Islet of Langerhans (tissue), 1 donor: ENCODE measurements around the gene AGAP1.

Source experiments
- FAIRE-seq: peaks from one replicate; lab custom pipeline; 2011; peaks lifted over from hg19 to GRCh38; lab: Jason Lieb, UNC

AGAP1 gene

GRCh38 chr2:235508371-235509160 is 14.7 kb downstream of the AGAP1 start:
- no peak for FAIRE-seq

DNA sequence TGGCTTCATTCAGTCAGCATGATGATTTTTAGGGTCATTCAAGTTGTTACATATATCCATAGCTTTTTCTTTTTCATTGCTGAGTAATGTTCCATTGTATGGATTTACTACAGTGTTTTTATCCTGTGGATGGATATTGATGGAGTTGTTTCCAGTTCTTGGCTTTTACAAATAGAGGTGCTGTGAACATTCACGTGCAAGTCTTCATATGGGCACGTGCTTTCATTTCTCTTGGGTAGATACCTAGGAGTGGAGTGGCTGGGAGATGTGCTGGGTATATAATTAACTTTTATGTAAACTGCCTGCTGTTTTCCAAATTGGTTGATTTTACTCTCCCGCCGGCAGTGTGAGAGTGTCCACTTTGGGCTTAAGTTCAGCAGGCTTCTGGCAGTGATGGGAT is 16.5 kb downstream of the AGAP1 start:
- no peak for FAIRE-seq

- FAIRE-seq = peak; percentile 75
Measured at GRCh38 chr2:235511187-235511661, 17.4 kb downstream of the AGAP1 start.

GRCh38 chr2:235511751-235512698 is 18.2 kb downstream of the AGAP1 start:
- no peak for FAIRE-seq

- FAIRE-seq = no peak
Measured at GRCh38 chr2:235512699-235513053, 18.8 kb downstream of the AGAP1 start.

DNA sequence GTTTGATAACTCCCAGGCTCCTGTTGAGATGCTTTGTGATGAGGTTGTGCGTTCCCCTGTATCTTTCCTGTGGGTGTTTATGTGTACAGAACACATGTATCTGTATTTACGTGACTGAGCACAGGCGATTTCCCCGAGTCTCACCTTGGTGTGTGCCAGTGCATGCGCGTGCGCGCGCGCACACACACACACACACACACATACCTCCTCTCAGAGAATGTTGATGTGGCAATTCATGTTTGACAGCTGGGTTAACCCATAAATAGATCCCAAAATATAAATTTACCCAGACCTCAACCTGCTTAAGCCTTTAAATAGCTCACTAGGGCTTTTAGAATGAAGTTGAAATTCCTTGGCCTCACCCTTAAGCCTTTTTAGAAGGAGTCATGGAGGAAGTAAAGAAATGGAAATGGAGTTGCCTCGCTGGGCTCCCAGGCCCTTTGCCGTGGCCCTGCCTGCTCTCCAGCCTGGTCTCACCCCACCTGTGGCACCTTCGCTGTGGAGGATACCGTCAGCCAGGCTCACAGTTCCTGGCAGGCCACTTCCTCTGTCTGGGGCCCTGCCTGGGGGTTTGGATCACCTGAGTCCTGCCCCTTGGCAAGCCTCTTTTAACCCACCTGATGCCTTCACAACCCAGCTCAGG is 20.3 kb downstream of the AGAP1 start:
- FAIRE-seq = no peak

DNA sequence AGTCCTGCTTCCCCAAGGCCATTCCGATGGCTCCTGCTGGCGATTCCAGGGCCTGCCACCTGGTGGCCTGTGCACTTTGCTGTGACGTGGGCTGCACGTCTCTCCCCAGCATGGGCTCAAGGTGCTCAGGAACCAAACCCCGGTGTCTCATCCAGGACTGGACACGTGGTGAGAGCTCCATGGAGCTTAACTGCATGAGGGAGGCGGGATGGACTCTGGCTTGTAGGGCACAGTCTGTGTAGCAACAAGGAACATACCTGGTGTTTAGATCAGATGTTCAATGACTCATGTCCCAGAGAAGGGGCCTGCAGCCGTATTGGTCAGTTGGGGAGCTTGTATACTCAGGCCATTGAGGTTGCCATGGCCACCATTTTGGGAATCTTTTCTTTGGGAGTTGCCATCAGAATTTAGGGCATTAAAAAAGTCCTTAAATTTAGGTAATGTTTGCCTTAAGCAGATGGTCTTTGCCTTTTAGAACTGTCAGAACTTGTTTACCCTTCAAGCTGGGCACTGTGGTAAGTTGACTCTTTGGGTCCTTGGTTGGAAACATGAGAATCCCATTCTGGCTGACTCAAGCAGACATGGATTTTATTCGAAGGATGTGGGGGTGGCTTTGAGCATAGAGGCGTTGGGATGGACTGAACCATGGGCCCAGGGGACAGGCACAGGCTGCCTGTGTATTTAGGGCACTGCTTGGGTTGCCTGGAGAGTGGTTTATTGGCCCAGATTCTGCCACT is 21.0 kb downstream of the AGAP1 start:
- no peak for FAIRE-seq

GRCh38 chr2:235515364-235515742 is 21.5 kb downstream of the AGAP1 start:
- FAIRE-seq = no peak

DNA sequence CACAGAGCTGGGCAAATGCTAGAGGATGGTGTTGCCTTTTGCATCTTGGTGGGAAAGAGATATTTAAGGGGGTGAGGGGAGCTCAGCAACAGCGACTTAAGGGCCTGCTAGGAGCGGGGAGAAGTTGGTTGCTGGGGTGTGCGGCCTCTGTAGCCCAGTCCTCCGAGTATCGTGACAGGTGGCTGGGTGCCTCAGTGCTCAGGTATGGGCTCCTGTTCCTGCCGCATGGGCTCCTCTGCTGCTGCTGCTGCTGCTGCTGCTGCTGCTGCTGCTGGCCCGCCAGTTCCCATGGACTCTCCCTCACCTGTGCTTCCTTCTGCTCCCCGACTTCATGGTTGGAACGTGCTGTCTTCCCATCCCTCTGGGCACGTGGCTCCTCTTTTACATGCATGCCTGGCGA is 22.0 kb downstream of the AGAP1 start:
- no peak for FAIRE-seq

DNA sequence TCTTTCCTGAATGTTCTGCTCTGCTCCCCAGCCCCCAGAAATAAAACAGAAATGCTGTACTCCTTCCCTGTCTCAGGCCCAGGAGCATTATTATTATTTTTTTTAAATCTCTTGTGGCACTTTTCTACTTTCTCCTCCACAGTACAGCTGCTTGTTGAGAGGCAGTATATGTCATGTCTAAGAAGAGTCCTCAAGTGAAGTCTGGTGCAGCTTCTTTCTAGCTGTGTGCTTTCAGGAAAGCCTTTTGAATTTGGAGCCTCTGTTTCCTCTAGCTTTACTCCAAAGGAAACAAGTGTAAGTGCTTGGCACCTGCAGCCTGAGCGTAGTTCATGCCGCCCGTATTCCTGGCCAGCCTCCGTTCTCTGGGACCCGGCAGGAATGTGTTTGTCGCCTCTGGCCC is 22.4 kb downstream of the AGAP1 start:
- no peak for FAIRE-seq

GRCh38 chr2:235518322-235519090 is 24.7 kb downstream of the AGAP1 start:
- FAIRE-seq = no peak

DNA sequence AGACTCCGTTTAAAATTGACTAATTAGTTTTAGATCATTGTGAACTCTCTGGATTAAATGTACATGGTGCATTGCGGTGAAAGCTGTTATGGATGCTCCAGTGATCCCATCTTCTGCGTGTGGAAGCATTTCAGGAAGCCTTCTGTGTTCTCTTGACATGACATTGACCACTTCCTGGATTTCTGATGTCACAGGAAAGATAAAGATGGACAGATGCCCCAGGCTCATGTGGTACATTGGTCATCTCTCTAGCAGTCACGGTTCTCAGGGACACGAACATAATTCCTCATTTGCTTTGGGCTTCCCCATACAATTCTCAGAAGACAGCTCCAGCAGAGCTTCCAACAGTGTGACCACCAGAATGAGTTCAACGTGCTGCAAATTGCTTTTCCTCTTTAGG is 26.9 kb downstream of the AGAP1 start:
- FAIRE-seq = no peak

DNA sequence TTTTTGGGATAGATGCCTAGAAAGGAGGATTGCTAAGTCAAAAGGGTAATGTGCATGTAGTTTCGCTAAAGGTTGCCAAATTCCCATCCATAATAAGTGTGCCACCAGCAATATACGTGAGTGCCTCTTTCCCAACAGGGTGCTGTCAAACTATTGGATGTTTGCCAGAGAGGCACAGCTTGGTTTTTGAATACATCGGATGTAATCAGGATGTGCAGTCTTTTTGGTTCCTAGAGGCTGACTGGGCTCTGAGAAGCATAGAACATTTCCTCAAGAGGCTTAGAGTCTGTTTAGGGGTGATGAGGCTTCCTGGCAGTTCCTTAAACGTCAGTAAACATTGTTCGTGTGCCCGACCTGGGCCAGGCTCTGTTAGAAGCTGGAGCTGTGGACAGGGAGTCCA is 28.0 kb downstream of the AGAP1 start:
- no peak for FAIRE-seq

DNA sequence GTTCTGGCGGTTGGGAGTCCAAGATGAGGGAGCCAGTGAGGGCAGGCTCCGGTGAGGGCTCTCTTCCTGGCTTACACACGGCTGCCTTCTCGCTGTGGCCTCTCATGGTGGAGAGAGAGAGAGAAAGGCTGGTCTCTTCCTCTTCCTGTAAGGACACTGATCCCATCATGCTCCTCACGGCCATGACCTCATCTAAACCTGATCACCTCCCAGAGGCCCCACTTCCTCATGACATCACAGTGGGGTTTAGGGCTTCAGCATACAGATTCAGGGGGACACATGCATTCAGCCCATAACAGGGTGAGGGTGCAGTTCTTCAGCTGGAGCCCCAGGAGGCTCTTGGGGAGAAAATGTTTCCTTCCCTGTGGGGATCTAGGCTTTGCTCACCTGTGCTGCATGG is 29.2 kb downstream of the AGAP1 start:
- FAIRE-seq = no peak

DNA sequence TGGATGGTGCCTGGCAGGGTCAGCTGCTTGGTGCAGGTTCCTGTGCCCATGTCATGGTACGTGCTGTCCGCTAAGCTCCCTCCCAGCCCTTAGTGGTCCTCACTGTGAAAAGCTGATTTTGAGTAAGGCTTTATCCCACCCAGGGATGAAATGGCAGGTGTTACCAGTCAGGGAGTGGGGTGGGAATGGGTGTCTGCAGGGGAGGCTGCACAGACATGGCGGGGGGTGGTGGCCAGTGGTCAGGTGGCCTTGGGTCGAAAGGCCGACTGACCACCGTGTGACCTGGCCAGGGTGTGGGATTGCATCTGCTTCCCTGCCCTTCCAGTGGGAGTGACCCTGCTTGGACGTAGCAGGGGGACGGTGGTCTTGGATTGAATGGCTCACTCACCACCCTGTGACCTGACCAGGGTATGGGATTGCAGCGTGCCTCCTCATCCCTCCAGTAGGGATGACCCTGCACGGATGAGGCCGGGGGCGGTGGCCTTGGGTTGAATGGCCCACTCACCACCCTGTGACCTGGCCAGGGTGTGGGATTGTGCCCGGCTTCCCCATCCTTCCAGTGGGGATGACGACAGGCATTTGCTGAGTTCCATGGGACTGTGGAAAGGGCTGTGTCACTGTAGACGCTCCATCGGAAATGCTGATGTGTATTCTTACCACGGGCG is 29.8 kb downstream of the AGAP1 start:
- no peak for FAIRE-seq

DNA sequence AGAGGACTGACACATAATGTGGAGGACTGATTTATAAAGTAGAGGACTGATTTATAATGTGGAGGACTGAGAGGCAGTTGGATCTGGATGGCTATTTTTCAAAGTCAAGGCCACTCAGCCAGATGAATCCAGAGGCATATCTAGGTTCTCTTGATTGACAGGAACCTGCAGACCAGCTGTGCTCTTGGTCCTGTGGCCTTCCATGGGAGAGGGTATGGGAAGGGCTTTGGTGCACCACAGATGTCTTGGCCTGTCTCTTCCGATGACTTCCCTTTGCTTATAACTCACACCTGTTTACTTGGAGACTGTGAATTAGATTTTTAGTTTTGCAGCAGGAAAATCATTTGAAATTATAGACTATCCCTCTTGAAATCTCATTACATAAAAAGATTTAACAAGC is 32.3 kb downstream of the AGAP1 start:
- no peak for FAIRE-seq

DNA sequence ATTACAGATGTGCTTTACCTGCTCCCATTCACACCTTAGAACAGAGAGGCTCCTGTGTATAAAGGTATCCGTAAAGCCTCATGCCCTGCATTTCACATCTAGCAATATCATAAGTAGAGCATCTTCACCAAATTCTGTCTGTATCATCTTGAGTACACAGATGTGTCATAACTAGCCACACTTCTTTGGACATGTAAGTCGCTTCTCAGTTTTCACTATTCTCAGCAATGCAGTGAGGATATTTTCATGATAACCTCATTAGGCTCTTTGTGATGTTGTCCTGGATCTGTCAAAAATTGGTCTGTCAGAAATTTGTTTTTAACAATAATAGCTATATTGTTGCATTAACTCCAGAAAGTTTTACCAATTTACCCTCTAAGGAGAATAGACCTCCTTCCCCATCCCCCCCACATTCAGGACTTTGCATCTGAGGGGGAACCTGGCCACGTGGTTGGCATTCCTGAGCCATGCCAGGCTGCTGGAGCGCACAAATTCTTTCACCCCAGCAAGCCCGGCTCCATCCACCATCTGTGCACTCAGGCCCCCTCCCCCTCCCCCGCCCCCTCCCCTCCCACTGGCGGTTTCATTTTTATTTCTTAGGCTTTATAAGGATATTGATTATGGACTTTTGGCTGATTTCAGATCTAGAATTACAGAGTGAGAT is 34.1 kb downstream of the AGAP1 start:
- FAIRE-seq = no peak

DNA sequence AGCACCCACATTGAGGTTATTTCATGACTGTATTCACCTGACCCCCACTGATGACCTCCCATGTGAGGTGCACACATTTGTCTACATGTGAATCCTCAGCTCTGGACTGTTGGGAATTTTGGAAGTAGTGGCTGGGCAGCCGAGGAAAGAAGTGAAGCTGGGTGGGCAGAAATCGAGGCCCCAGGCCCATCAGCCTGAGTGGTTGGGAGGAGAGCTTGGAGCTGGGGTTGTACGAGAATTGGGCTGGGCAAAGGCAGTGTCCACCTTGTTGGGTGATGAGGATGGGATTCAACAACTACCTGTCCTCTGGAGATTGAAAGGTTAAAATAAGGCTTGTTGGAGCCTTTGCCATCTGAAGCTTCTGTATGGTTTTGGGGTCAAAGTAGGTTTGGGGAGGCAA is 35.8 kb downstream of the AGAP1 start:
- no peak for FAIRE-seq

GRCh38 chr2:235530735-235531134 is 36.9 kb downstream of the AGAP1 start:
- no peak for FAIRE-seq

GRCh38 chr2:235532307-235532706 is 38.5 kb downstream of the AGAP1 start:
- FAIRE-seq = no peak
